RWPE2 (cell line): ENCODE results near the gene ZSCAN12.
"Not testable (repeated sequence)": the region's sequence is repeated elsewhere in the genome, so short reads cannot be mapped to it uniquely, and the experiment has no call there.

Source experiments
- ATAC-seq: fragments of 200-7000 bp; cut with Tn5 transposase; 3 replicates; pipeline ENCODE4 v1.9.1; 2021; ENCODE audit warnings: low read depth
- DNase-seq: peaks from one replicate; pipeline ENCODE4 v3.0.0-alpha.2; 2020; ENCODE audit warnings: low spot score
- H3K27ac ChIP-seq: fragments of 450-650 bp; 2 replicates; pipeline ENCODE4 v1.5.1; 2017; ENCODE audit warnings: mild to moderate bottlenecking; ENCODE audit not compliant: poor library complexity, severe bottlenecking
- H3K27me3 ChIP-seq: fragments of 250-450 bp; sonication (Bioruptor Pico); 2 replicates; pipeline ENCODE4 v1.5.1; 2021; ENCODE audit warnings: mild to moderate bottlenecking, moderate library complexity; ENCODE audit not compliant: insufficient read depth, poor library complexity, severe bottlenecking
- H3K36me3 ChIP-seq: fragments of 250-450 bp; sonication (Bioruptor Pico); 2 replicates; pipeline ENCODE4 v1.5.1; 2020; ENCODE audit warnings: low read depth, mild to moderate bottlenecking, moderate library complexity
- H3K4me1 ChIP-seq: fragments of 250-450 bp; sonication (Bioruptor Pico); 2 replicates; pipeline ENCODE4 v1.5.1; 2021; ENCODE audit warnings: mild to moderate bottlenecking, moderate library complexity; ENCODE audit not compliant: insufficient read depth, poor library complexity, severe bottlenecking
- H3K4me3 ChIP-seq: fragments of 250-450 bp; sonication (Bioruptor Pico); 2 replicates; pipeline ENCODE4 v1.5.1; 2021; ENCODE audit warnings: mild to moderate bottlenecking, moderate library complexity; ENCODE audit not compliant: severe bottlenecking
- H3K9me3 ChIP-seq: fragments of 250-450 bp; sonication (Bioruptor Pico); 2 replicates; pipeline ENCODE4 v1.5.1; 2021; ENCODE audit warnings: mild to moderate bottlenecking, moderate library complexity; ENCODE audit not compliant: severe bottlenecking
- TF ChIP-seq, protein P1 (sequence below): fragments of 450-650 bp; IDR thresholded peaks from one replicate; pipeline ENCODE4 v1.5.1; 2017; ENCODE audit warnings: mild to moderate bottlenecking, moderate library complexity; ENCODE audit not compliant: poor library complexity, severe bottlenecking

ZSCAN12 gene

DNA sequence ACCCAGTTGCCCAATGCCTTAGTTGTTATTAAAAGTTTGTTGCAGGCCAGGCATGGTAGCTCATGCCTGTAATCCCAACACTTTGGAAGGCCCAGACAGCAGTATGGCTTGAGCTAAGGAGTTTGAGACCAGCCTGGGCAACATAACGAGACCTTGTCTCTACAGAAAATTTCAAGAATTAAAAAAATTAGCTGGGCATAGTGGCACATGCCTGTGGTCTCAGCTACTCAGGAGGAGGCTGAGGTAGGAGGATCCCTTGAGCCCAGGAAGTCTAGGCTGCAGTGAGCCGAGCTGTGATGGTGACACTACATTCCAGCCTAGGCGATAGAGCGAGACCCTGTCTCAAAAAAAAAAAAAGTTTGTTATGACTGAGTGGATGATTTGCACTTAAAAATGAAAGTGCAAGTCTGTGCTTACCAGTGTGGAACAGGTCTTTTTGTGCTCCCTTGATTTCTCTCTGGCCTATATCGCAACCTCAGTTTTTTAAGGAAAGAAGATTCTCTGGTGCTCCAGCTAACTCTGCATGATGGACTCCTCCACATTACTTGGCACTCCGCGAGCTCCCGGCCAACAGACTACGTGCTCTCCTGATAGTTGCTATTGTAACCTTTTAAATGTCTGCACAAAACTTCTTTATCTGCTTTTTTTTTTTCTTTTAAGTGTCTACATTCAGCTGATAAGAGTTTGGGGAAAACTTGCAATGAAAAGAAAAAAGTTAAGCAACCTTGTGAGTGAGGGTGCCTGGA is 27.7 kb downstream of the ZSCAN12 start:
- TF ChIP-seq, protein P1, sequence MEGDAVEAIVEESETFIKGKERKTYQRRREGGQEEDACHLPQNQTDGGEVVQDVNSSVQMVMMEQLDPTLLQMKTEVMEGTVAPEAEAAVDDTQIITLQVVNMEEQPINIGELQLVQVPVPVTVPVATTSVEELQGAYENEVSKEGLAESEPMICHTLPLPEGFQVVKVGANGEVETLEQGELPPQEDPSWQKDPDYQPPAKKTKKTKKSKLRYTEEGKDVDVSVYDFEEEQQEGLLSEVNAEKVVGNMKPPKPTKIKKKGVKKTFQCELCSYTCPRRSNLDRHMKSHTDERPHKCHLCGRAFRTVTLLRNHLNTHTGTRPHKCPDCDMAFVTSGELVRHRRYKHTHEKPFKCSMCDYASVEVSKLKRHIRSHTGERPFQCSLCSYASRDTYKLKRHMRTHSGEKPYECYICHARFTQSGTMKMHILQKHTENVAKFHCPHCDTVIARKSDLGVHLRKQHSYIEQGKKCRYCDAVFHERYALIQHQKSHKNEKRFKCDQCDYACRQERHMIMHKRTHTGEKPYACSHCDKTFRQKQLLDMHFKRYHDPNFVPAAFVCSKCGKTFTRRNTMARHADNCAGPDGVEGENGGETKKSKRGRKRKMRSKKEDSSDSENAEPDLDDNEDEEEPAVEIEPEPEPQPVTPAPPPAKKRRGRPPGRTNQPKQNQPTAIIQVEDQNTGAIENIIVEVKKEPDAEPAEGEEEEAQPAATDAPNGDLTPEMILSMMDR, result no peak
- DNase-seq (no peak), ATAC-seq (no peak)
- H3K9me3 ChIP-seq, result no peaks in the 10 kb centered on the region
- no peak overlapping the region for H3K4me3 ChIP-seq
- no peaks in the 10 kb centered on the region for H3K4me1 ChIP-seq
- H3K36me3 ChIP-seq, result peaks cover 4% of the 10 kb centered on the region; the same call in 1 of the 2 replicates
- H3K27me3 ChIP-seq, result no peaks in the 10 kb centered on the region
- H3K27ac ChIP-seq, result no peak overlapping the region

DNA sequence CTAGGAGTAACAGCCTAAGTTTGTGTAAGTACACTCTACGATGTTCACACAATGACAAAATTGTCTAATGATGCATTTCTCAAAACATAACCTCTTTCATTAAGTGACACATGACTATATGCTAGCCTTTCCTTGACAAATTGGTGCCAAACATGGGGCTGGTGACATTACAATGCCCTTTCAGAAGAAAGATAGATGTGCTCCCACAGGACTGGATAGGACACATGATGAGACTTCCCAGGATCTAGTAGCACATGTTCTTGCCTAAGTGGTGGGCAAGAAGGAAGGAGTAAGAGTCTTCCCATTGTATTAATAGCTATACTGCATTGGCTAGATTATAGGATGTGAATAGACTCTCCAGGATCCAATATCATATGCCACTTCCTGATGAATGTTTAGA is 28.3 kb downstream of the ZSCAN12 start:
- Histone ChIP-seq H3K4me3 (no peak overlapping the region), H3K27me3 (no peaks in the 10 kb centered on the region), H3K27ac (no peak overlapping the region), H3K36me3 (0 out of 2 replicates have a peak, but pooled peaks cover under 1% of the 10 kb centered on the region), H3K9me3 (no peaks in the 10 kb centered on the region), H3K4me1 (no peaks in the 10 kb centered on the region)
- DNase-seq, result no peak
- TF ChIP-seq, protein P1, result no peak
- ATAC-seq, result no peak

DNA sequence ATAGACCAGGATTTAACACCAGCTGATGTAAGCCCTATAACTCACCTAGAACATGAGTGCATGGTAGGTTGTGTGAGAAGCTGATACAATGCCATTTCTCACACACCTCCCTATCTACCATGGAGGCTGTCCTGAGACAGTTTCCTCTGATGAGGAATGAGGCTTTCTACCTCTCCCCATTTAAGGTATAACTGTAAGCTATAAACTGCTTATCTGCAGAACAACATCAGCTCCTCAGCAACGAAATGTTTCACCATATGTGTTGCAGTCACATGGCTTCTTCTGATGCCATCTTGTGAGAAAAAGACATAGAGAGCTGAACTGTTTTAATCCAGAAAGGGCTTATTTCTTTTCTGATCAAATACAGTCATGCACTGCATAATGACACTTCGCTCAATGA is 29.1 kb downstream of the ZSCAN12 start:
- no peaks in the 10 kb centered on the region for H3K27me3 ChIP-seq
- ATAC-seq (no peak), DNase-seq (no peak)
- no peaks in the 10 kb centered on the region for H3K9me3 ChIP-seq
- peaks cover 5% of the 10 kb centered on the region; the same call in 1 of the 2 replicates for H3K36me3 ChIP-seq
- TF ChIP-seq, protein P1, result no peak
- H3K4me1 ChIP-seq, result no peaks in the 10 kb centered on the region
- H3K4me3 ChIP-seq, result no peak overlapping the region
- H3K27ac ChIP-seq, result no peak overlapping the region

DNA sequence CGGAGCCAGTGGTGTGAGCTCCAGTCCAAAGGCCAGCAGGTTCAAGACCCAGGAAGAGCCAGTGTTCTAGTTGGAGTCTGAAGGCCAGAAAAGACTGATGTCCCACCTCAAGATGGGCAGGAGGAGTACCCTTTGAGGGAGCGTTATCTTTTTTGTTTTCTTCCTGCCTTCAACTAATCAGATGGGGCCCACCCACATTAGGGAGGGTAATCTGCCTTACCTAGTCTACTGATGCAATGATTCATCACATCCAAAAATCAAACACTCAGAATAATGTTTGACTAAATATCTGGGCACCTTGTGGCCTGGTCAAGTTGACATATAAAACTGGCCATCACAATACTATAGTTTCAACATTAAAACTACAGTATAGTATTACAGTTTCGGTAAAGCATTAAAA is 30.1 kb downstream of the ZSCAN12 start:
- no peak for ATAC-seq

DNA sequence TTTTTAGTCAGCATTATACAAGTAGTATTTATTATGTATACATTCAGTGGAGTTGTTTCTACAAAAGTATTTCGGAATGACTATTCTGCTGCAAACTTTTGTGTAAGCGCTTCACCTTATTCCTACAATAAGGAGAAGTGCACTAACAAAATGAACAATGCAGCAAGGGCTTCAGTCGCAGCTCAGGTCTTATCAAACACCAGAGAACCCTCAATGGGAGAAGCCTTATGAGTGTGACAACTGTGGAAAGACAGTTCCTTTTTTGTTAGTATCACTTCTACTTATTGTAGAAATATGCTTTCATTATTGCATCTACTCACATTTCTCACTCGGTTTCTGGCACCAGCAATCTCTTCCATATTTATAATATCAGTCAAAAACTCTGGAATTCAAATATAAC is 31.0 kb downstream of the ZSCAN12 start:
- DNase-seq (no peak), ATAC-seq (no peak)
- Histone ChIP-seq H3K36me3 (peaks cover 16% of the 10 kb centered on the region; the same call in 1 of the 2 replicates), H3K27ac (no peak overlapping the region), H3K4me1 (no peaks in the 10 kb centered on the region), H3K27me3 (no peaks in the 10 kb centered on the region), H3K9me3 (no peaks in the 10 kb centered on the region), H3K4me3 (no peak overlapping the region)
- TF ChIP-seq, protein P1, result no peak

More for the DNA sequence above, 30.1 kb downstream of the ZSCAN12 start:
- Histone ChIP-seq H3K36me3 (peaks cover 9% of the 10 kb centered on the region; the same call in 1 of the 2 replicates), H3K9me3 (no peaks in the 10 kb centered on the region), H3K4me1 (no peaks in the 10 kb centered on the region), H3K27ac (no peak overlapping the region), H3K27me3 (no peaks in the 10 kb centered on the region), H3K4me3 (no peak overlapping the region)
- TF ChIP-seq, protein P1, result no peak
- no peak for DNase-seq

DNA sequence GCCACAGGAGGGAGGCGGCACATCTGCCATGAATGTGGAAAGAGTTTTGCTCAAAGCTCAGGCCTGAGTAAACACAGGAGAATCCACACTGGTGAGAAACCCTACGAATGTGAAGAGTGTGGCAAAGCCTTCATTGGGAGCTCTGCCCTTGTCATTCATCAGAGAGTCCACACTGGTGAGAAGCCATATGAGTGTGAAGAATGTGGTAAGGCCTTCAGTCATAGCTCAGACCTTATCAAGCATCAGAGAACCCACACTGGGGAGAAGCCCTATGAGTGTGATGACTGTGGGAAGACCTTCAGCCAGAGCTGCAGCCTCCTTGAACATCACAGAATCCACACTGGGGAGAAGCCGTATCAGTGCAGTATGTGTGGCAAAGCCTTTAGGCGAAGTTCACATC is 34.0 kb downstream of the ZSCAN12 start:
- H3K36me3 ChIP-seq, result peaks cover 26% of the 10 kb centered on the region
- ATAC-seq, DNase-seq: not testable (repeated sequence)

More for the DNA sequence above, 34.0 kb downstream of the ZSCAN12 start:
- not testable (repeated sequence) for H3K9me3 ChIP-seq, H3K4me3 ChIP-seq, H3K4me1 ChIP-seq, H3K27me3 ChIP-seq, H3K27ac ChIP-seq
